ENCODE measurements around the gene PHLPP2.
A peak's percentile ranks its signal among the peaks of the same experiment; 100 is the strongest.
"Not testable (repeated sequence)": the region's sequence is repeated elsewhere in the genome, so short reads cannot be mapped to it uniquely, and the experiment has no call there.

The PHLPP2 gene

GRCh38 chr16:71666264-71666663, 58.2 kb downstream of the PHLPP2 start:
- no peak for FAIRE-seq

DNA sequence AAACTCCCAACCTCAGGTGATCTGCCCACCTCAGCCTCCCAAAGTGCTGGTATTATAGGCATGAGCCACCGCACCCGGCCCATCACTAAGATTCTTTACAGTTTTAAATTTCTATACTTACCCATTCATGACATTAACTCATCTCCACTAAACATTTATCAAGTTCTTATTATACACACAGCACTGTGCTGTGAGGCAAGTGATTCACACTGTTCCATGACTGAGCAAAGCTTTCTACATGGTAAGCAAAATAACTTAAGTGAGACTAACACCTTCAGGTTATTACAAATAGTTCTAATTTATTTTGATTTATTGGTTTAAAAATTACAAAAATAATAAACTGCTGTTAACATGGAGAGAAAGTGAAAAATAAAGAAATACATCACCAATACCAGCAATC, 65.0 kb downstream of the PHLPP2 start:
- FAIRE-seq = no peak

DNA sequence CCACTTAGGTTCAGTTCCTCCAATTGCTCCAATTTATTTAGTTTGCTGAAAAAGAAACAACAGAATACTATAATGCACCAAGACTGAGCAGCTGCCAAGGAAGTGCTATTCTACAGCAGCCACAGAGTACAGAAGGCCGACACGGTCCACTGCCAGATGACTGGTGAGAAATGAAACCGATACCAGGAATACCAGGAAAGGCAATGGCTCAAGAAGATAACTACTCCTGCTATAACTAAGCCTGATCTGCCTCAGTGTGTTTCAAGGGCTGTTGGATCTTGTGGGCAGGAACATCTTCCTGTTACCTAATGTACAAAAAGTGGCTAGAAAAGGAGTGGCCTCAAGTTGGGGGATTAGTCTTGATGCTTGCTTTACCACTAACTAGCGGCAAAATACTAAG, 65.7 kb downstream of the PHLPP2 start:
- no peak for FAIRE-seq

DNA sequence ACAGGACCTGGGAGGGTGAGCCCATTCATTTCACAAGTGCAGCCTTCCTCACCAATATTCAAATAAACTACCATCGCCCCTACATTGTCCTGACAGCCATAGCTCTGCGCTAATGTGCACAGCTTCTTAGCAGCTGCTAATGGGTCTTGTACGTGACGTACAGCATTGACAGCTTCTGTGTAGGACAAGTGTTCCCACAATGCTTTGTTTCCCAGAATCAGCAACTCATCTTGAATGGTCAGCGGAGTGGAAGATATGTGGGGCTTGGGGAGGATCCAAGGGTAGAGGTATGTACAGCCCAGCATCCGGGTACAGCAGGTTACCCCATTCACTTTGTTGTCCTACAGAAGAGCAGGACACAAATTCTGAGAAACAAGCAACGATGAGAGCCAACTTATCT, 74.8 kb downstream of the PHLPP2 start:
- peak; percentile 43 for FAIRE-seq

- no peak for FAIRE-seq
These were observed 75.6 kb downstream of the PHLPP2 start for GRCh38 chr16:71648921-71649320.

DNA sequence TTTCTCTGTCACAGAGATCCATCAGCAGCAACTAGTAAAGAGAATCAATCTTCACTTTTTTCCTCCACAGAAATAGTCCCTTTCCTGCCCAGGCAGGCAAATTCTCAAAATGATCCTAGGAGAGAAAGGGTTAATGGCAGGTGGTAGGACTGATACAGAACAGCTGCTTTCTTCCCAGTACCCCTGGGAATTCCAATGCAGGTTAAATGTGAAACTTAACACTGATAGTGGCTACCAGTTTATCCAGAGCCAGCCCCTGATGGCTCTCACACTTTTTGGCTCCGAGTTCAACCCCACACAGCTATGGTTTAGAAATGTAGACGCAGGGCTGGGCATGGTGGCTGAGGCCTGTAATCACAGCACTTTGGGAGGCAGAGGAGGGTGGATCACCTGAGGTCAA, 76.3 kb downstream of the PHLPP2 start:
- no peak for FAIRE-seq

DNA sequence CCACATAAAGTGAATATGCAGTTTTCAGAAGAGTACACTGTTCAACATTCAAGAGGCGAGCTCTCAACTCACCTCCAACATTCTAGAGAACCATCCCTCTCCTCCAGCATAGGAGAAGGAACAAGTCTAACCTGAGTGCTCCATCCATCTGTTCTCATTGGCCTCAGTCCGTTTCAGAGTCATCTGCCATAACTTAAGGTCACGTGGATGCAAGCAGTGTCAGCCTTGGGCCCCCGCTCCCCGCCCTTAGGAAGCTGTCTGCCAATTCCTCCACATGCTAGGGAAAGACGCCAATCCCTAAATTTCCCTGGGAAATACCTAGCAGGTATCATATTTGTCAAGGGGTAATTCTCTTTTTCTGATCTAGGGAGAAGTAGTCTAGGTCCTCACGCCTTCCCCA, 77.1 kb downstream of the PHLPP2 start:
- FAIRE-seq = no peak

DNA sequence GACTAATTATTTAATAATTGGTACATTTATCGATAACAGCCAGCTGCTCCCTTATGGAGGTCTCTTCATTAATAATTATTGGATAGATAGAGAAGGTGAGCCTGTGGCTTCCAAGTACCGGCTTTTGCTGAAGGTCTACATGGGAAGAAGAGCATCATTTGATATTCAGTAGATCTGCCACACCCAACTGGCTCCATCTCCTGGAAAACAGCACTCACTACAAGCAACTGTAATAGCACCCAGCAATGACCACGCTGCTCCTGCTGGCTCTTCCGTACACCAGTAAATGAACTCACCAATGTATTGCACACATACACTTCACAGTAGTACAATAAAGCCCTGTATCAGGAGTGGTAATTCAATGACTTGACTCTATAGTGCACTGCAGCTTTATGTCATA, 79.1 kb downstream of the PHLPP2 start:
- no peak for FAIRE-seq

DNA sequence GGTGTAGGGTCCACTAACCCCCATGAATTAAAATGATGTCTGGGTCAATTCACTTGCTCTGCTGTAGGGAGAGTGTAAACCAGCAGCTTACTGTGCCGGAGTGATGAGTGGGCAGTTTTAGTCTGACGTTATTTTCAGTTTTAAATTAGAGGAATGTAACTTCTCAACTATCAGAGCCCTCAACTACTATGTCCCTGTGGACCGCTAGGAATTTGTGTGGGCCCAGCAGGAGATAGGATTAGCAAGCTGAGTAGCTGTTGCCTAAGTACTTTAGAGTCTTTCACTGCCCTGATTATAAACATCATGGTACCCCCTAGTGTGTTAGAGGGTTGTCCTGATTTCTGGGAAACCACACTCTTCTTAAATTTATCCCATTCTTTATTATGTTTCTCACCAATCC, 87.1 kb downstream of the PHLPP2 start:
- FAIRE-seq = no peak

- no peak for FAIRE-seq
These were observed 88.9 kb downstream of the PHLPP2 start for GRCh38 chr16:71635632-71636031.

DNA sequence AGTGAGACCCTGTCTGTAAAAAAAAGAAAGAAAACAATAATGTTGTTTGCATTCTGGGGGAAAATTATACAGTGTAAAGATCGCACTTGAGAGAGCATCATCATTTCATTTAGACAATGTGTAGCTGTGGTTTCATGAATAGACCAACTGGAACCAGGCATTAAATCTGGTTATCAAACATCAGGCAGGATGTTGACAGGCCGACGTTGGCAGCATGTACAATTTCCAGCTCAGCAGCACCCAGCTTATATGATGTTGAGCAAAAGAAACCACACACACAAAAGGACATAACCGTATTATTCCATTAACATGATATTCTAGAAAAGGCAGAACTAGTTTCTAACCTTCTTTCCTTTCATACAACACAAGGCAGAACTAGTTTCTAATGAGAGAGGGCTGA, 92.7 kb downstream of the PHLPP2 start:
- FAIRE-seq = no peak

DNA sequence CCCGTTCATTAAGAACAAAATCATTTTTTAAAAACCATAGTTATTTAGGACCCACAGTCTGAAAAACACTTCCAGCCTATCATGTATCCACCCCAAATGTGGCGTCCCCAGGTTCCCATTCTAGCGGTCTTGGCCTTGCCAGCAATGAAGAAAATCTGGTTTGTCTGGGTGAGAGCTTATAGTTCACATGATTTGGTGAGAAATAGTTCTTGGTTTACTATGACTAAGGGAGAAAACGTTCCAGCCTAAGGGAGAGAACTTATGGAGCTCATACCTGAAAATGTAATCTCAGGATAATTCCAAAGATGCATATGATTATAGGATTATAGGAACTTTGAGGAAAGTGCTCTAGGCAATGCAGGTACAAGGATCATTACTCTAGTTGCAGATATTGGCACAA, 93.7 kb downstream of the PHLPP2 start:
- FAIRE-seq = no peak

DNA sequence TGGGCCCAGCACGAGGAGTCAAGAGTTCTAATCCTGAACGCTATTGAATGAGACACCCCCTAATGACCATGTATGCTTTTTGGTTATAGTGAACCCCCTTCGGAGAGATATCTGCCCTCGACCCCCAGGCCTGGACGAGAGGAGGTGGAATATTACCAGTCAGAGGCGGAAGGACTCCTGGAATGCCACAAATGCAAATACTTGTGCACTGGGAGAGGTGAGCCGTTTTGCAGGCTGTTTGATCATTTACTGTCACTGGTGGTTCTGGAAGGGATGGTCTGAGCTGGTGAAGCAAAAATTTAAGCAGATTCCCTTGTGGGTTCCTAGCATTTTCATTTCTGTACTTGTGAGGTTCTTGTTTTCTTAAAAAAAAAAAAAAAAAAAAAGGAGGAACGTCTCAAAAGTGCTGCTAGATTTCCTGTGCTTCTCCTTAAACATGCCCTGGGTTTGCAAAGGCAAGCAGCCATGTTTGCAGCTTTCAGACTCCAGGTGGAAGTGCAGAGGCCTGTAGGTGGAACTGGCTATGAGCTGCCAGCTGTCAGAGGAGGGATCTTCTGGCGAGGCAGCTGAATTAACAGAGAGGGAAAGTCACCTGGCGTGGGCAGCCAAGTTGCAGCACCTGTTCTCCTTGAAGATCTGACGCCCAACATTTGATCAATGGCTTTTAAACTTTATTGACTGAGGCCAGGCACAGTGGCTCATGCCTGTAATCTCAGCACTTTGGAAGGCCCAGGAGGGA, 95.1 kb downstream of the PHLPP2 start:
- no peak for FAIRE-seq

- FAIRE-seq = no peak
These were observed 95.7 kb downstream of the PHLPP2 start for GRCh38 chr16:71628810-71629209.

GRCh38 chr16:71627731-71628181, 96.7 kb downstream of the PHLPP2 start:
- FAIRE-seq = no peak

DNA sequence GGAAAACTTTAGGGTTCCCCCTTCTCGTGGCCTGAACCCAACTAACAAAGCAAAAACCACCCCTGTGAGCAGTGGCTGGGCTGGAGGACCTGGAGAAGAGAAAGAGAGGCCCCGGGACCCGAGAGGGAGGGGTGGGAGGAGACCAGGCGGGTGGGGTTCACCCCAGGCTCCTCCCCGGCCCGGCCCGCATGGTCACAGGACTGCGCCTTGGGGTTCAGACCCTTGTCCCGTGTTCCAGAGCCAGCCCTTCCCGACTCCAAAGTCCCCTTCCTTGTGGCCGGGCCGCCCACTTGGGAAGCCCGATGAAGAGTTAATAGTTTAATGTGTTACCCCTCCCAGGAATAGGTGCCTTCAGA, 97.7 kb downstream of the PHLPP2 start:
- no peak for FAIRE-seq

GRCh38 chr16:71626018-71626857, 98.3 kb downstream of the PHLPP2 start, which contains the start of gene MARVELD3:
Gene MARVELD3, plus strand, starts transcription at chr16:71626184. Its CDS starts 46 bp downstream, at chr16:71626230.
- FAIRE-seq = no peak

- no peak for FAIRE-seq
These were observed 99.2 kb downstream of the PHLPP2 start for GRCh38 chr16:71625113-71625850.

DNA sequence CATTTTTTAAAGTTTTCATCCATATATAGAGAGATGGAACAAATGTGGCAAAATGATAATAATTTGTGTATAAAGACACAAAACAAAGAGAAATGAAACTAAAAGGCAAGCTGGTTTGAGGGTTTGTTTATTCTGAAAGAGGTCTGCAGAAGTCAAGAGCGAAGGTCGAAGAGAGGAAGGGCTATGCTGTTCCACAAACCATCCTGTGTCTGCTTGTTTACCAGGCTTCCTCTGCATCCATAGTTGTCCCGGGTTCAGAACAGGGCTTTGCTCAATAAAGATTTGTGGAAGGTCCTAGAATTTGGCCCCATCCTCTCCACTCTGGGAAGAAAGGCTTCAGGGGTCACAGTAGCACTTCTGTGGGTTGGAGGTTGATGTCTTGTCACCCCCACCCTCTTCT, 100.9 kb downstream of the PHLPP2 start:
- FAIRE-seq = no peak

DNA sequence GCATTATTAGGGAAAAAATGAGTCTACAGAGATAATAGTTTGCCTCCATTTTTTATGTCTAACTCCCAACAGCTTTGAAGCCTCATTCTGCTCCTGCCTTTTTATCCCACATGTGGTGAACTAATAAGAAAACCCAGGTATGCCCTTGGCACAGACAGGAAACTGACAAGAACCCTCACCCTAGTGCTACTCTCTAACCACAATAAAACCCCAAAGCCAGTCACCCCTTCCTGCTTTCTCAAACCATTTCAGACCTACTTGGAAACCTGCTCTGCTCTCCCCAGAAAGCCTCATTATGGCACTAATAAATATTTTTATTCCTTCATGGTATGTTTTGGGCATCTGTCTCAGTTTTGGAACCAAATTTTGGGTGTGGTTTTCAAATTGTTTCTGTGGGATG, 102.4 kb downstream of the PHLPP2 start:
- no peak for FAIRE-seq

DNA sequence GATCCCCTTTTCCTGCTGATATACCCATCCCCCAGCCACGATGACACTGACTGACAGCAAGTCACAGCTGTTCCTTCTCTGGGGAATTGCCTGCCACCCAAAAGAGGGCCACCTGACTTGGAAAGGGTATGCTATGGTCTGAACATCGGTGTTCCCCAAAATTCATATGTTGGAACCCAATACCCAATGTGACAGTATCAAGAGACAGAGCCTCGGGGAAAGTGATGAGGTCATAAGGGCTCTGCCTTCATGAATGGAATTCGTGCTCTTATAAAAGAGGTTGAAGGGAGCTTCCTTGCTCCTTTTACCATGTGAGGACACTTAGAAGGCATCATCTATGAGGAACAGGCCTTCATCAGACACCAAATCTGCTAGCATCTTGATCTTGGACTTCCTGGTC, 106.1 kb downstream of the PHLPP2 start:
- no peak for FAIRE-seq

- FAIRE-seq = not testable (repeated sequence)
These were observed 109.5 kb downstream of the PHLPP2 start for GRCh38 chr16:71614956-71615355.
